HG03060 (cell line): Measurements from ENCODE around the gene PIEZO2.

ENCODE experiments used
- ATAC-seq: cut with Tn5 transposase; IDR thresholded peaks from one replicate; pipeline ENCODE4 v1.9.1; 2021; ENCODE audit warnings: low read depth, moderate number of reproducible peaks; ENCODE audit not compliant: unreplicated experiment

Gene PIEZO2

GRCh38 chr18:11115276-11115675 is 34.1 kb downstream of the PIEZO2 start:
- ATAC-seq, result no peak

- no peak for ATAC-seq
Observed at GRCh38 chr18:11114653-11115052, 34.7 kb downstream of the PIEZO2 start.

GRCh38 chr18:11113937-11114336 is 35.4 kb downstream of the PIEZO2 start:
- no peak for ATAC-seq

- no peak for ATAC-seq
Observed at GRCh38 chr18:11113046-11113548, 36.3 kb downstream of the PIEZO2 start.

GRCh38 chr18:11112286-11112685 is 37.1 kb downstream of the PIEZO2 start:
- ATAC-seq, result no peak

- no peak for ATAC-seq
Observed at GRCh38 chr18:11110509-11110908, 38.9 kb downstream of the PIEZO2 start.

- no peak for ATAC-seq
Observed at GRCh38 chr18:11108947-11109346, 40.4 kb downstream of the PIEZO2 start.

GRCh38 chr18:11106894-11107293 is 42.5 kb downstream of the PIEZO2 start:
- no peak for ATAC-seq

- ATAC-seq, result no peak
Observed at GRCh38 chr18:11105463-11105862, 43.9 kb downstream of the PIEZO2 start.

- ATAC-seq, result no peak
Observed at GRCh38 chr18:11104307-11104706, 45.1 kb downstream of the PIEZO2 start.

GRCh38 chr18:11096839-11097750 is 52.3 kb downstream of the PIEZO2 start:
- ATAC-seq, result no peak

- no peak for ATAC-seq
Observed at GRCh38 chr18:11096411-11096810, 53.0 kb downstream of the PIEZO2 start.

- no peak for ATAC-seq
Observed at GRCh38 chr18:11095674-11096293, 53.6 kb downstream of the PIEZO2 start.

GRCh38 chr18:11095211-11095610 is 54.2 kb downstream of the PIEZO2 start:
- ATAC-seq, result no peak

GRCh38 chr18:11091746-11092145 is 57.6 kb downstream of the PIEZO2 start:
- no peak for ATAC-seq

- no peak for ATAC-seq
Observed at GRCh38 chr18:11089931-11090715, 59.2 kb downstream of the PIEZO2 start.

- ATAC-seq, result no peak
Observed at GRCh38 chr18:11081009-11081532, 68.3 kb downstream of the PIEZO2 start.

- no peak for ATAC-seq
Observed at GRCh38 chr18:11078491-11078890, 70.9 kb downstream of the PIEZO2 start.

GRCh38 chr18:11077548-11078187 is 71.7 kb downstream of the PIEZO2 start:
- ATAC-seq, result no peak

GRCh38 chr18:11074889-11075288 is 74.5 kb downstream of the PIEZO2 start:
- no peak for ATAC-seq
